Measurements from ENCODE around the gene SLC24A3. TPM values are rescaled to one million over a fixed set of nuclear protein-coding genes. Genes with fewer than 3 reads are reported as not detected.

SLC24A3 gene
- total RNA-seq, 2 experiments from 2014 or later: not detected

DNA sequence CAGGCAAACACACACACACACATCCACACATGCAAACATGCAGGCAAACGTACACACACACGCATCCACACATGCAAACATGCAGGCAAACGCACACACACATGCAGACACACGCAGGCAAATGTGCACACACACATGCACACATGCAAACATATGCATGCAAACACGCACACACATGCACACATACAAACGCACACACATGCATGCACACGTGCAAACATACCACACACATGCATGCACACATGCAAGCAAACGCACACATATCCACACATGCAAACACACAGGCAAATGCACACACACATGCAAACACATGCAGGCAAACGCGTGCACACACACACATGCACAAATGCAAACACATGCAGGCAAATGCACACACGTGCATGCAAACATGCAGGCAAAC lies 498.7 kb downstream of the SLC24A3 start:
- Mint-ChIP-seq H3K27me3 (no peaks in the 10 kb centered on the region), H3K36me3 (ENCODE audit: low read depth) (no peaks in the 10 kb centered on the region), H3K27ac (no peak overlapping the region), H3K4me3 (no peak overlapping the region), H3K4me1 (no peaks in the 10 kb centered on the region), H3K9me3 (peaks cover 4% of the 10 kb centered on the region)
- DNase-seq: no peak
- POLR2A ChIA-PET: no interaction called here
- CTCF ChIA-PET: no interaction called here

DNA sequence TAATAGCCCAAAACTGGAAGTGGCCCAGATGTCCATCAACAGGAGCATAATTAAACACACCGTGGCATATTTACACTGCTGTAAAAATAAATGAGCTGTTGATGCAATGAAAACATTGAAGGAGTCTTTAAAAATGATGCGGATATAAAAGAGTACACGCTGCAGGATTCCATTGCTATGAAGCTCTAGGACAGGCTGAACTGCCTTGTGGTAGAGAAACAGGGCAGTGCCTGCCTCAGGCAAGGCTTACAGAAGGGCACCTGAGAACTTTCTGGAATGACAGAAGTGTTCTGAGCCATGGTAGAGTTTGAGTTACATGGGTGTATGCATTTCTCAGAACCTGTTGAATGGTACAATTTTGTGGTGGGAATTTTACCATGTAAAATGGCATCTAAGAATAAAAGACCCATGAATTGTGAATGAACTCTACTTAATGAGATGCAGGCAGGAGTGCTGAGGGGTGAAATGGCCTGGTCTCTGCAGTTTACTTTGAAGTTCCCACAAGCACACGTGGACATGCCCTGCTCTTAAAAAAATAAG lies 500.3 kb downstream of the SLC24A3 start:
- ChIA-PET POLR2A (no interaction called here), CTCF (no interaction called here)
- no peak for DNase-seq
- Mint-ChIP-seq H3K27me3 (no peaks in the 10 kb centered on the region), H3K9me3 (peaks cover 8% of the 10 kb centered on the region), H3K4me3 (no peak overlapping the region), H3K36me3 (ENCODE audit: low read depth) (no peaks in the 10 kb centered on the region), H3K4me1 (no peaks in the 10 kb centered on the region), H3K27ac (no peak overlapping the region)

DNA sequence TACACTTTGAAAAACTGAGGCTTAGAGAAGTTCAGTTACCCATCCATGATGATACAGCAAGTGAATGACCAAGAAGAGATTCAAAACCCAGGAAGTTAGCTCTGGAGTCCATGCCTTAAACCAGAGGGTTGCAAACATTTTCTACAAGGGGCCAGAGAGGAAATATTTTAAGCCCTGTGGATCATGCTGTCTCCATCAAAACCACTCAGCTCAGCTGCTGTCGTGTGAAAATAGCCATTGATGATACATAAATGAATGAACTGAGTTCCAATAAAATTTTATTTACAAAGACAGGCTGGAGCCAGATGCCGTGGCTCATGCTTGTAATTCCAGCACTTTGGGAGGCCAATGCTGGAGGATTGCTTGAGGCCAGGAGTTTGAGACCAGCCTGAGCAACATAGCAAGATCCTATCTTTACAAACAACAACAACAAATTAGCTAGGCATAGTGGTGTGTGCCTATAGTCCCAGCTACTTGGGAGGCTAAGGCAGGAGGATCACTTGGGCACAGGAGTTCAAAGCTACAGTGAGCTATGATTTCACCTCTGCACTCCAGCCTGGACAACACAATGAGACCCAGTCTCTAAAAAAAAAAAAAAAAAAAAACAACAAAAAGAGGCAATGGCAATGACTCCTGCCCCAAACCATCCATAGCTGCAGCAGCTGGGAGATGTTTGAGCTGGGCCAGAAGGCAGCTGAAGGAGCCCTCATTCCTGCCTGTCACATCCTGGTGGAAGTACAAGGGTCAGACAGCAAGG lies 501.6 kb downstream of the SLC24A3 start:
- ChIA-PET CTCF (interaction anchor here (0.9 to 1.0 kb wide), 2 partner anchors 11 to 31 kb away, joined by 3 read pairs; no protein-coding TSS in a partner anchor), POLR2A (no interaction called here)
- no peak for DNase-seq
- H3K27ac Mint-ChIP-seq: no peak overlapping the region
- no peaks in the 10 kb centered on the region for H3K27me3 Mint-ChIP-seq
- no peak overlapping the region for H3K4me3 Mint-ChIP-seq
- no peaks in the 10 kb centered on the region for H3K36me3 Mint-ChIP-seq (ENCODE audit: low read depth)
- peaks cover 9% of the 10 kb centered on the region for H3K9me3 Mint-ChIP-seq
- no peaks in the 10 kb centered on the region for H3K4me1 Mint-ChIP-seq

DNA sequence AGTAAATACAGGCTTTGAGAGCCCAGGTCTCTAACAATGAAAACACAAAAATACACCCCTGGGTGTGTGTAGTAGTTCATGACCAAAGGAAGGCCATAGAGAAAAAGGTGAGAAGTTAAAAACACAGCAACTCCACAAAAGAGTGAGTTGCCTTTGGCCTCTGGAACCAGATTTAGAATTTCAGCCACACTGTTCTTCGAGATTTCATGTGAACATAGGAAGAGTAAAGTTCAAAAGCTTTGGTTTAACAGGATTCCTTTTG lies 502.1 kb downstream of the SLC24A3 start:
- Mint-ChIP-seq H3K4me3 (no peak overlapping the region), H3K36me3 (ENCODE audit: low read depth) (no peaks in the 10 kb centered on the region), H3K9me3 (peaks cover 9% of the 10 kb centered on the region), H3K27ac (no peak overlapping the region), H3K4me1 (no peaks in the 10 kb centered on the region), H3K27me3 (no peaks in the 10 kb centered on the region)
- POLR2A ChIA-PET: no interaction called here
- DNase-seq: no peak
- CTCF ChIA-PET: interaction anchor here (1.0 kb wide), 1 partner anchor 11 kb away, joined by 3 read pairs; no protein-coding TSS in a partner anchor

DNA sequence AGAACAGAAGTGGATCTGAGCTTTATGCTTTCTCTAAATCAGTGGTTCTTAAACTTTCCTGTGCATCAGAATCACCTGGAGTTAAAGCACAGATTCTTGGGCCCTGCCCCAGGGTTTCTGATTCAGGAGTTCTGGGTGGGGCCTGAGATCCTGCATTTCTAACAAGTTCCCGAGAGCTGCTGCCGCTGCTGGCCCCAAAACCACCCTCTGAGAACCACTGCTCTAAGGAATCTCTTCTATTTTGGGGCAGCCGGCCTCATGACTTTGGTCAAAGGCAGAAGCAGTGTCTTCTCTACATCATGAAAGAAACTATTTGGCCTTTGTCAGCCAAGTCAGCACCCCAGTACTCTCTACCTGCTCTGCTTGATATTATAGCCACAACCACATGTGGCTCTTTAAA lies 503.5 kb downstream of the SLC24A3 start:
- H3K36me3 Mint-ChIP-seq (ENCODE audit: low read depth): no peaks in the 10 kb centered on the region
- DNase-seq: no peak
- POLR2A ChIA-PET: no interaction called here
- H3K4me3 Mint-ChIP-seq: no peak overlapping the region
- H3K9me3 Mint-ChIP-seq: peaks cover 7% of the 10 kb centered on the region
- no peak overlapping the region for H3K27ac Mint-ChIP-seq
- CTCF ChIA-PET: no interaction called here
- no peaks in the 10 kb centered on the region for H3K27me3 Mint-ChIP-seq
- H3K4me1 Mint-ChIP-seq: no peaks in the 10 kb centered on the region

- no peak for DNase-seq
- Mint-ChIP-seq H3K4me3 (no peak overlapping the region), H3K4me1 (no peaks in the 10 kb centered on the region), H3K36me3 (ENCODE audit: low read depth) (no peaks in the 10 kb centered on the region), H3K27ac (no peak overlapping the region), H3K27me3 (no peaks in the 10 kb centered on the region), H3K9me3 (peaks cover 5% of the 10 kb centered on the region)
- ChIA-PET CTCF (interaction anchor here (2.0 kb wide), 1 partner anchor 13 kb away, joined by 5 read pairs; no protein-coding TSS in a partner anchor), POLR2A (no interaction called here)
Measured at GRCh38 chr20:19718880-19719279, 506.4 kb downstream of the SLC24A3 start.

- Mint-ChIP-seq H3K36me3 (ENCODE audit: low read depth) (no peaks in the 10 kb centered on the region), H3K9me3 (peaks cover 5% of the 10 kb centered on the region), H3K4me1 (no peaks in the 10 kb centered on the region), H3K27ac (no peak overlapping the region), H3K27me3 (no peaks in the 10 kb centered on the region), H3K4me3 (no peak overlapping the region)
- ChIA-PET CTCF (no interaction called here), POLR2A (no interaction called here)
- no peak for DNase-seq
Measured at GRCh38 chr20:19720991-19721390, 508.5 kb downstream of the SLC24A3 start.

- Mint-ChIP-seq H3K9me3 (no peaks in the 10 kb centered on the region), H3K27me3 (no peaks in the 10 kb centered on the region), H3K27ac (no peak overlapping the region), H3K36me3 (ENCODE audit: low read depth) (no peaks in the 10 kb centered on the region), H3K4me1 (no peaks in the 10 kb centered on the region), H3K4me3 (no peak overlapping the region)
- ChIA-PET POLR2A (no interaction called here), CTCF (no interaction called here)
- no peak for DNase-seq
Measured at GRCh38 chr20:19723051-19723450, 510.6 kb downstream of the SLC24A3 start.

DNA sequence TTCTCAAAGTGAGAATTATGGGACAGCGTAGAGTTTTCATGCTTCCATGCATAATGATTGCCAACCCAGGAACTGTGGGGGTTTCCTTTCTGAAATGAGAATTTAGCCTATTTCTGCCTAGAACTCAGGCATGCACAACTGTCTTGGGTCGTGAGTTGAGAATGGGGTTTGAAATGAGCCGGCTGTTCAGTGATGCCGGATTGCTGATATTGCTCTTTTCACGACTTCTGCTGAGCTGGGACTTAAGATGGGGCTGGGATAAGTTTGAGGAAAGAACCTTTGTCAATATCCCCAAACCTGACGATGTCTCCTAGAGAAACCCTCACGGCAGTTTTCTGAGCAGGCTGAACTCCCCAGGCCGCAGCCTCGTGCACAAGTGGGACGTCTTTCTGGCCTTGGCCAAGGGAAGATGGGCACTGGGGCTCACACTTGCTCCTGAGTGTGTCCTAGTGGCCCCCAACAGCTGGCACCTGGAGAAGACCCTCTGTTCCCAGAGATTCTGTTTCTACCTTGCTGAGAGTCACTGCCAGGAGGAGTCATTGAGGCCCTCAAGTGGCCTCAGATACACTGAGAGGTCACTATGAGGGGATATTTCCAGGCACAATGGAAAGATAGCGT lies 511.5 kb downstream of the SLC24A3 start:
- no peak overlapping the region for H3K4me3 Mint-ChIP-seq
- DNase-seq: no peak
- no peaks in the 10 kb centered on the region for H3K27me3 Mint-ChIP-seq
- H3K9me3 Mint-ChIP-seq: no peaks in the 10 kb centered on the region
- no peaks in the 10 kb centered on the region for H3K36me3 Mint-ChIP-seq (ENCODE audit: low read depth)
- no peak overlapping the region for H3K27ac Mint-ChIP-seq
- H3K4me1 Mint-ChIP-seq: no peaks in the 10 kb centered on the region
- CTCF ChIA-PET: no interaction called here
- POLR2A ChIA-PET: no interaction called here

- H3K27ac Mint-ChIP-seq: no peak overlapping the region
- DNase-seq: no peak
- no peaks in the 10 kb centered on the region for H3K4me1 Mint-ChIP-seq
- H3K9me3 Mint-ChIP-seq: no peaks in the 10 kb centered on the region
- CTCF ChIA-PET: no interaction called here
- H3K36me3 Mint-ChIP-seq (ENCODE audit: low read depth): no peaks in the 10 kb centered on the region
- POLR2A ChIA-PET: no interaction called here
- H3K27me3 Mint-ChIP-seq: no peaks in the 10 kb centered on the region
- no peak overlapping the region for H3K4me3 Mint-ChIP-seq
Measured at GRCh38 chr20:19725373-19725772, 512.9 kb downstream of the SLC24A3 start.

GRCh38 chr20:19725814-19726525 lies 513.5 kb downstream of the SLC24A3 start:
- Mint-ChIP-seq H3K4me3 (no peak overlapping the region), H3K4me1 (no peaks in the 10 kb centered on the region), H3K36me3 (ENCODE audit: low read depth) (no peaks in the 10 kb centered on the region), H3K27ac (no peak overlapping the region), H3K27me3 (no peaks in the 10 kb centered on the region), H3K9me3 (no peaks in the 10 kb centered on the region)
- POLR2A ChIA-PET: no interaction called here
- DNase-seq: no peak
- CTCF ChIA-PET: no interaction called here

DNA sequence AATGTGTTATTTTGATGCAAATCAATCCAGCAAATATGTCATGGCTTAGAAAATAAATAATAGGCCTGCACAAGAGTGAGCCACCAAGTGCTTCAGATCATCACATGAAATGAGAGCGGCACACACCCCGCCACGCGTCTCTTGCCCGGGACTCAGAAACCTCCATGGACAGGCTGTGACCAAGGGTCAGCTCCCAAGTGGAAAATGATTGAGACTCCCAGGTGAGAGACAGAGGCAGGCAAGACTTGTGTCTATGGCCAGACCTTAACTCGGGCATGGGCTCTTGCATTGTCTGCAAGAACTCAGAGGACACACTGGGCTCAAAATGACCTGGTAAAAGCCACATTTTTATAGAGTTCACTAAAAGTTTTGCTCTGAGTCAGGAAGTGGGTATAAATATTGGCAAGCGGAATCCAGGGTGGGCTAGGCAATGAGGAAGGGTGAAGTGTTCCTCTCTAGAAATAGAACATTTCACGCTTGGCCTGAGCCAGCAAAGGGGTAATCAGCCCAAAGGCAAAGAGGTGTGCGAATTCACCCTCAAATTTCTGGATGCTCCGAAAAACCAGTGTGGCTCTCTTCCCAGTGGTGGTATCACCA lies 514.9 kb downstream of the SLC24A3 start:
- no peak overlapping the region for H3K4me3 Mint-ChIP-seq
- H3K27me3 Mint-ChIP-seq: no peaks in the 10 kb centered on the region
- no peak for DNase-seq
- no peak overlapping the region for H3K27ac Mint-ChIP-seq
- CTCF ChIA-PET: no interaction called here
- H3K9me3 Mint-ChIP-seq: no peaks in the 10 kb centered on the region
- no peaks in the 10 kb centered on the region for H3K4me1 Mint-ChIP-seq
- H3K36me3 Mint-ChIP-seq (ENCODE audit: low read depth): no peaks in the 10 kb centered on the region
- POLR2A ChIA-PET: no interaction called here

DNA sequence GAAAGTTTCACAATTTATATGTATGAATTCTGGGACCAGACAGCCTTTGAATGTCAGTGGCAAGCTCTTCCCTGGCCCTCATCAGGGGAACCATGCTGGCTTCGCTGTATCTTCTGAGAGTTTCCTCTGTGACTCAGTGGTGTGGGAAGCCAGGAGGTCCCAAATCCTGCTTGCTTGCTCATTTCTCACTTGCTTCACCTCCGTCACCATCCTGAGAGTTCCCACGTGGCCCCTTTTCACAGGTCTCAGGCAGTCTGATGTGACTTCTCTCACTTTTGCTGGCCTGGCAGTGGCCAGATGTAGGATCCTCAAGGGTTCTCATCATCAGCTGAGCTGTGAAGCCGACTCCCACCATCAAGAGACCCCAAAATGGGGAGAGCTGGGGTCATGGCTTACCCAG lies 517.2 kb downstream of the SLC24A3 start:
- ChIA-PET POLR2A (no interaction called here), CTCF (no interaction called here)
- no peak overlapping the region for H3K4me3 Mint-ChIP-seq
- DNase-seq: no peak
- no peaks in the 10 kb centered on the region for H3K9me3 Mint-ChIP-seq
- H3K27me3 Mint-ChIP-seq: no peaks in the 10 kb centered on the region
- H3K4me1 Mint-ChIP-seq: no peaks in the 10 kb centered on the region
- no peak overlapping the region for H3K27ac Mint-ChIP-seq
- no peaks in the 10 kb centered on the region for H3K36me3 Mint-ChIP-seq (ENCODE audit: low read depth)

Data from activated CD4-positive, alpha-beta T cell treated with anti-CD3 and anti-CD28 coated beads, Interleukin-2, amount 10 ng/mL, durations not matched to agents 7 days and 5 days (primary cell).